KBM-7 (cell line): ENCODE data around the gene MAML1.
"Not testable (repeated sequence)": the region's sequence is repeated elsewhere in the genome, so short reads cannot be mapped to it uniquely, and the experiment has no call there.

ENCODE experiments used
- DNase-seq: peaks from one replicate; pipeline ENCODE4 v3.0.0-alpha.2; 2015
- in situ Hi-C: fragments of 300-500 bp; cut with MboI; formaldehyde crosslinking; loops from 2 replicates; pipeline ENCODE4 v1.14.3; 2020; ENCODE audit warnings: low sequenced_read_pairs, low pct_unique_long_range_greater_than_20kb, mixed read lengths

MAML1 gene

GRCh38 chr5:179731791-179732411, 721 bp upstream of the MAML1 start:
- in situ Hi-C loops: no loop called here
- no peak for DNase-seq

- DNase-seq: peak; percentile 44
- in situ Hi-C loops: no loop called here
These were observed 523 bp downstream of the MAML1 start for GRCh38 chr5:179732918-179733771.

- DNase-seq: no peak
- in situ Hi-C loops: no loop called here
These were observed 1.1 kb downstream of the MAML1 start for GRCh38 chr5:179733772-179734126.

- in situ Hi-C loops: no loop called here
- no peak for DNase-seq
These were observed 2.0 kb downstream of the MAML1 start for GRCh38 chr5:179734536-179735164.

- DNase-seq: no peak
- in situ Hi-C loops: no loop called here
These were observed 6.1 kb downstream of the MAML1 start for GRCh38 chr5:179738742-179739141.

GRCh38 chr5:179744106-179744505, 11.5 kb downstream of the MAML1 start:
- in situ Hi-C loops, DNase-seq: not testable (repeated sequence)

GRCh38 chr5:179746872-179747271, 14.2 kb downstream of the MAML1 start:
- in situ Hi-C loops: no loop called here
- no peak for DNase-seq

- in situ Hi-C loops: no loop called here
- no peak for DNase-seq
These were observed 15.2 kb downstream of the MAML1 start for GRCh38 chr5:179747811-179748210.

GRCh38 chr5:179749857-179750508, 17.4 kb downstream of the MAML1 start:
- in situ Hi-C loops: no loop called here
- no peak for DNase-seq

- in situ Hi-C loops: no loop called here
- DNase-seq: no peak
These were observed 21.3 kb downstream of the MAML1 start for GRCh38 chr5:179753971-179754370.

- in situ Hi-C loops: no loop called here
- DNase-seq: no peak
These were observed 22.4 kb downstream of the MAML1 start for GRCh38 chr5:179755022-179755421.

- no peak for DNase-seq
- in situ Hi-C loops: no loop called here
These were observed 26.3 kb downstream of the MAML1 start for GRCh38 chr5:179758955-179759354.

- DNase-seq: peak; percentile 23
- in situ Hi-C loops: no loop called here
These were observed 27.2 kb downstream of the MAML1 start for GRCh38 chr5:179759581-179760551.

- peak; percentile 75 for DNase-seq
- in situ Hi-C loops: no loop called here
These were observed 29.6 kb downstream of the MAML1 start for GRCh38 chr5:179762079-179762780.

- no peak for DNase-seq
- in situ Hi-C loops: no loop called here
These were observed 30.2 kb downstream of the MAML1 start for GRCh38 chr5:179762781-179763176.

GRCh38 chr5:179763215-179763945, 30.8 kb downstream of the MAML1 start:
- in situ Hi-C loops: no loop called here
- DNase-seq: peak; percentile 66

- in situ Hi-C loops: no loop called here
- no peak for DNase-seq
These were observed 31.4 kb downstream of the MAML1 start for GRCh38 chr5:179764056-179764455.

GRCh38 chr5:179765400-179765799, 32.8 kb downstream of the MAML1 start:
- peak; percentile 37 for DNase-seq
- in situ Hi-C loops: no loop called here
